ENCODE measurements around the gene FCHSD2.

DNA sequence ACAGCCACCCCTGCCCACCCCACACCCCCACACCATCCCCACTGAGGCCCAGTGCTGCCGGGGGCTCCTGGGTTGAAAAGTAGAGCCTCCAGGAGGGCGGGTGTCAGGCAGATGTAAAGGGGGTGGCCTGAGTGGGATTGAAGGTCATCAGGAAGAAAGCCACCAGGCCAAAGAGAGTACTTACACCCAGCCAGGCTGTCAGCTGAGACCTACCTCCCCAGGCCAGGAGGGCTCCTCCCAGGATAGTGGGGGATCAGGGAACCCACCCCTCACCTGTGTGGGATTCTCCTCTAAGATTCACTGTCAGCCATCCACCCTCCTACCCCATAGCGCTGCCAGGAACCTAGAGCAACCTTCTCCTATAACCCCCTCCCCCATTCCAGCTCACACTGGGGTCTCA lies 17.2 kb upstream of the FCHSD2 start:
- no peak for TF ChIP-seq YY1 (IDR thresholded peaks at IDR 0.05; ENCODE audit: insufficient read depth, insufficient read length)
- TF ChIP-seq ZNF274 (IDR thresholded peaks at IDR 0.05; ENCODE audit: low read depth, low read length): no peak
- TF ChIP-seq SUZ12 (IDR thresholded peaks at IDR 0.05; ENCODE audit: extremely low read depth, insufficient read depth, insufficient read length): no peak

Data from NT2/D1 (cell line).